Stimulated activated CD4-positive, alpha-beta T cell treated with anti-CD3 and anti-CD28 coated beads, Interleukin-12 subunit alpha, Interleukin-12 subunit beta, amount 100 ng/mL, for 48 hours (primary cell): ENCODE measurements around the gene PCSK4.

Experiments
- DNase-seq, 3 donors: peaks; one replicate each; pipeline ENCODE4 v3.0.0-alpha.2; 2020; ENCODE audit warnings: low read depth in 2 of 3, low spot score in 1 of 3

The PCSK4 gene

DNA sequence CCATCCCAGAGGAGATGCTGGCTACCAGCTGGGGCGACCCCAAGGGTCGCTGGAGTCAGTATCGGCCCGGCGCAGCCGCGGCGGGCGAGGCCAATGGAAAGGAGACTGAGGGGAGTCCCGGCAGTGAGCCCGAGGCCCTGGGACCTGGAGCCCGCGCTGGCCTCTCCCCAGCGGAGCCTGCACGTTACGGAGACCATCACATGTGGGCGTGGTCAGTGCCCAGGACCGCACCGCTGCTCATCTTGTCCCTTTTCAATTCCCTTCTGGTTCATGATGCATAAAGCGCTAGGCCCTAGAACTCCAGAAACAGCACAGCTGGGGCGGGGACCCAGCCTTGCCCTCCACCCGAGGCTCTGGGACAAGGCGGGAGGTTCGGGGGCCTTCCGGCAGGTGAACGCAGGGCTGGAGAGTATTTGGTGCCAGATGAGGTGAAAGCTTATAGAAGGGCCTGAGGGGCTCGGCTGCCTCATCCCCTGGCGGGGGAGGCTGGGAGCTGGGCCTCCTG lies 19.1 kb downstream of the PCSK4 start:
- no peak for DNase-seq

DNA sequence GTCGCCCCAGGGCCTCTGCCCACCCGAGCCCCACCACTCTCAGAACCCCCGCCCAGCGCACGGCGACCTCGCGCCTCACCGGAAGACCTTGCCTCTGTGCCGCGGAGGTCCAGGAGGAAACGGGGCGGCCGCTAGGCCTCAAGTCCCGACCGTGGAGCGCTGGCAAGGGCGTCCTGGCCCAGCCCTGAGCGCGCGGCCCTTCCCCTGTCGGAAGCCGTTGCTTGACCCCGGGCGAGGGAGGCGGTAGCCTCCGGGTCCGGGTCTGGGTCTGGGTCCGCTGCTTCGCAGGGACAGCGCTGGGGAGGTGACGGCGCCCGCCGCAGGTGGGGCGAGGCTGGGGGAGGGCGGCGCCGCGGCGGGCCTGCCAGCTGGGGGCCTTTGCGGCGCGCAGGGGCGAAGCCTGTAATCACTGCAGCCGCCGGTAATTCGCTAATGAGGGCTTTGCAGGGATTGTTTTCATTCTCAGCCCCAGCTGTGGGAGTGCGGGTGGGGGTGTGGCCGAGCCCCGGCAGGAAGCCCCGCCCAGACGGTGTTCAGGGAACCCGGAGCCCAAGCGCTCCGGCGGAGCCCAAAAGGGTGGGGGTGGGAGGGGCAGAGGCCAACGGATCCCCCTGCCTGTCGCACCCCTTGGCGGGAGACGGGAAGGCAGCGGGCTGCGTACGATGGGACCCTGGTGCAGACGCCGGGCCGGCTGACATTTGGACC lies 19.7 kb downstream of the PCSK4 start:
- DNase-seq, result peak; percentile 31 to 69 (median 58)

DNA sequence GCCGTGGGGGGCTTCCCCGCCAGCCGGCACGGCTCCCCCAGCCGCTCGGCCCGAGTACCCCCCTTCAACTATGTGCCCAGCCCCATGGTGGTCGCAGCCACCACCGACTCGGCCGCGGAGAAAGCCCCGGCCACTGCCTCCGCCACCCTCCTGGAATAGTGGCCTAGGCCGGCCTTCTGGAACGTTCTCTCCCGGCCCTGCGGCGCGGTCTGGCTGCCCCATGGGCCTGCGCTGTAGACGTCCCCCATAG lies 20.2 kb downstream of the PCSK4 start:
- no peak for DNase-seq

DNA sequence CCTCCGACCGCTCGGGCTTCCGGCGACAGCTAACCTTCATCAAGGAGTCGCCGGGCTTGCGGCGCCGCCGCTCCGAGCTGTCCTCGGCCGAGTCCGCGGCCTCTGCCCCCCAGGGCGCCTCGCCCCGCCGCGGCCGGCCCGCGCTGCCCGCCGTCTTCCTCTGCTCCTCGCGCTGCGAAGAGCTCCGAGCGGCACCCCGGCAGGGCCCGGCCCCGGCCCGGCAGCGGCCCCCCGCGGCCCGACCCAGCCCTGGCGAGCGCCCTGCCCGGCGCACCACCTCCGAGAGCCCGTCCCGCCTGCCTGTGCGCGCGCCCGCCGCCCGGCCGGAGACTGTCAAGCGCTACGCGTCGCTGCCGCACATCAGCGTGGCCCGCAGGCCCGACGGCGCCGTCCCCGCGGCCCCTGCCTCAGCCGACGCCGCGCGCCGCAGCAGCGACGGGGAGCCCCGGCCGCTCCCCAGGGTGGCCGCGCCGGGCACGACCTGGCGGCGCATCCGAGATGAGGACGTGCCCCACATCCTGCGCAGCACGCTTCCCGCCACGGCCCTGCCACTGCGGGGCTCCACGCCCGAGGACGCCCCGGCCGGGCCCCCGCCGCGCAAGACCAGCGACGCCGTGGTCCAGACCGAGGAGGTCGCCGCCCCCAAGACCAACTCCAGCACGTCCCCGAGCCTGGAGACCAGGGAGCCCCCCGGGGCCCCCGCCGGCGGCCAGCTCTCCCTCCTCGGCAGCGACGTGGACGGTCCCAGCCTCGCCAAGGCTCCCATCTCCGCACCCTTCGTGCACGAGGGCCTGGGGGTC lies 20.7 kb downstream of the PCSK4 start:
- DNase-seq, result no peak

DNA sequence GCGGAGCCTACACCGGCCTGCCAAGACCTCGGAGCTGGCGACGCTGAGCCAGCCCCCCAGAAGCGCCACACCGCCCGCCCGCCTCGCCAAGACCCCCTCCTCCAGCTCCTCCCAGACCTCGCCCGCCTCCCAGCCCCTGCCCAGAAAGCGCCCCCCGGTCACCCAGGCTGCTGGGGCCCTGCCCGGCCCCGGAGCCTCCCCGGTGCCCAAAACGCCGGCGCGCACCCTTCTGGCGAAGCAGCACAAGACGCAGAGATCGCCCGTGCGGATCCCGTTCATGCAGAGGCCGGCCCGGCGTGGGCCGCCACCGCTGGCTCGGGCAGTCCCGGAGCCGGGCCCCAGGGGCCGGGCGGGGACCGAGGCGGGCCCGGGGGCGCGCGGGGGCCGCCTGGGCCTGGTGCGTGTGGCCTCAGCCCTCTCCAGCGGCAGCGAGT lies 21.3 kb downstream of the PCSK4 start:
- DNase-seq, result no peak

DNA sequence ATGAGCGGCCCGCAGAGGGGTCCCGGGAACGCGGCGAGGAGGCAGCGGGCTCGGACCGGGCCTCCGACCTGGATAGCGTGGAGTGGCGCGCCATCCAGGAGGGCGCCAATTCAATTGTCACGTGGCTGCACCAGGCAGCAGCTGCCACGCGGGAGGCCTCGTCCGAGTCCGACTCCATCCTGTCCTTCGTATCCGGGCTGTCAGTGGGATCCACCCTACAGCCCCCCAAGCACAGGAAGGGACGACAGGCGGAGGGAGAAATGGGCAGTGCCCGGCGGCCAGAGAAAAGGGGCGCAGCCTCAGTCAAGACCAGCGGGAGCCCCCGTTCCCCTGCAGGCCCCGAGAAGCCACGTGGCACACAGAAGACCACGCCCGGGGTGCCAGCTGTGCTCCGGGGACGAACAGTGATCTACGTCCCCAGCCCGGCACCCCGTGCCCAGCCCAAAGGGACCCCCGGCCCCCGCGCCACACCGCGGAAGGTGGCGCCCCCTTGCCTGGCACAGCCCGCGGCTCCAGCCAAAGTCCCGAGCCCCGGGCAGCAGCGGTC lies 21.8 kb downstream of the PCSK4 start:
- no peak for DNase-seq

DNA sequence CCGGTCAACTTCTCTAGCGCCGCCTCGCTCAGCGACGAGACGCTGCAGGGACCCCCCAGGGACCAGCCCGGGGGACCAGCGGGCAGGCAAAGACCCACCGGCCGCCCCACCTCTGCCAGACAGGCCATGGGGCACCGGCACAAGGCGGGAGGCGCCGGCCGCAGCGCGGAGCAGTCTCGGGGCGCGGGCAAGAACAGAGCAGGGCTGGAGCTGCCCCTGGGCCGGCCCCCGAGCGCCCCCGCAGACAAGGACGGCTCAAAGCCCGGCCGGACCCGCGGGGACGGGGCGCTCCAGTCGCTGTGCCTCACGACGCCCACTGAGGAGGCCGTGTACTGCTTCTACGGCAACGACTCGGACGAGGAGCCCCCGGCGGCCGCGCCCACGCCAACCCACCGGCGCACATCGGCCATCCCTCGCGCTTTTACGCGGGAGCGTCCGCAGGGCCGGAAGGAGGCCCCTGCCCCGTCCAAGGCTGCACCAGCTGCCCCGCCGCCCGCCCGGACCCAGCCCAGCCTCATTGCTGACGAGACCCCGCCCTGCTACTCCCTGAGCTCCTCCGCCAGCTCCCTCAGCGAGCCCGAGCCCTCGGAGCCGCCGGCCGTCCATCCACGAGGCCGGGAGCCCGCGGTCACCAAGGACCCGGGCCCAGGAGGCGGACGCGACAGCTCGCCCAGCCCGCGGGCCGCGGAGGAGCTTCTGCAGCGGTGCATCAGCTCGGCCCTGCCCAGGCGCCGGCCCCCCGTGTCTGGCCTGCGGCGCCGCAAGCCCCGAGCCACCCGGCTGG lies 22.5 kb downstream of the PCSK4 start:
- no peak for DNase-seq

DNA sequence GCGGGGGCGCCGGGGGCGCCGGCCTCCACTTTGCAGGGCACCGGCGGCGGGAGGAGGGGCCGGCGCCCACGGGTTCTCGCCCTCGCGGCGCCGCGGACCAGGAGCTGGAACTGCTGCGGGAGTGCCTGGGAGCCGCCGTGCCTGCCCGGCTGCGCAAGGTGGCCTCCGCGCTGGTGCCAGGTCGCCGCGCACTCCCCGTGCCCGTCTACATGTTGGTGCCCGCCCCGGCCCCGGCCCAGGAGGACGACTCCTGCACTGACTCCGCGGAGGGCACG lies 23.0 kb downstream of the PCSK4 start:
- no peak for DNase-seq

DNA sequence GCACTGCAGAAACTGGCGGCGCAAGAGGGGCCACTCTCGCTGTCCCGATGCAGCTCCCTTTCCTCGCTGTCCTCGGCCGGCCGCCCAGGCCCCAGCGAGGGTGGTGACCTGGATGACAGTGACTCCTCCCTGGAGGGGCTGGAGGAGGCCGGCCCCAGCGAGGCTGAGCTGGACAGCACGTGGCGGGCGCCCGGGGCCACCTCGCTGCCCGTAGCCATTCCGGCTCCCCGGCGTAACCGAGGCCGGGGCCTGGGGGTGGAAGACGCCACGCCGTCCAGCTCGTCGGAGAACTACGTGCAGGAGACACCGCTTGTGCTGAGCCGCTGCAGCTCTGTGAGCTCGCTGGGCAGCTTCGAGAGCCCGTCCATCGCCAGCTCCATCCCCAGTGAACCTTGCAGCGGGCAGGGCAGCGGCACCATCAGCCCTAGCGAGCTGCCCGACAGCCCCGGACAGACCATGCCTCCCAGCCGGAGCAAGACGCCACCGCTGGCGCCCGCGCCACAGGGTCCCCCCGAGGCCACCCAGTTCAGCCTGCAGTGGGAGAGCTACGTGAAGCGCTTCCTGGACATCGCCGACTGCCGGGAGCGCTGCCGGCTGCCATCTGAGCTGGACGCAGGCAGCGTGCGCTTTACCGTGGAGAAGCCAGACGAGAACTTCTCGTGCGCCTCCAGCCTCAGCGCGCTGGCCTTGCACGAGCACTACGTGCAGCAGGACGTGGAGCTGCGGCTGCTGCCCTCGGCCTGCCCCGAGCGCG lies 23.5 kb downstream of the PCSK4 start:
- no peak for DNase-seq

DNA sequence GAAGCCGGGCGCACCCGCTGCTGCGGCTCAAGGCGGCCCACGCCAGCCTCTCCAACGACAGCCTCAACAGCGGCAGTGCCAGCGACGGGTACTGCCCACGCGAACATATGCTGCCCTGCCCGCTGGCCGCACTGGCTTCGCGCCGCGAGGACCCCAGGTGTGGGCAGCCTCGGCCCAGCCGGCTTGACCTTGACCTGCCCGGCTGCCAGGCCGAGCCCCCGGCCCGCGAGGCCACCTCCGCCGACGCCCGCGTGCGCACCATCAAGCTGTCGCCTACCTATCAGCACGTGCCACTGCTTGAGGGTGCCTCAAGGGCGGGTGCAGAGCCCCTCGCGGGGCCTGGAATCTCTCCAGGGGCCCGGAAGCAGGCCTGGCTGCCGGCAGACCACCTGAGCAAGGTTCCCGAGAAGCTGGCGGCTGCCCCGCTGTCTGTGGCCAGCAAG lies 24.1 kb downstream of the PCSK4 start:
- no peak for DNase-seq

DNA sequence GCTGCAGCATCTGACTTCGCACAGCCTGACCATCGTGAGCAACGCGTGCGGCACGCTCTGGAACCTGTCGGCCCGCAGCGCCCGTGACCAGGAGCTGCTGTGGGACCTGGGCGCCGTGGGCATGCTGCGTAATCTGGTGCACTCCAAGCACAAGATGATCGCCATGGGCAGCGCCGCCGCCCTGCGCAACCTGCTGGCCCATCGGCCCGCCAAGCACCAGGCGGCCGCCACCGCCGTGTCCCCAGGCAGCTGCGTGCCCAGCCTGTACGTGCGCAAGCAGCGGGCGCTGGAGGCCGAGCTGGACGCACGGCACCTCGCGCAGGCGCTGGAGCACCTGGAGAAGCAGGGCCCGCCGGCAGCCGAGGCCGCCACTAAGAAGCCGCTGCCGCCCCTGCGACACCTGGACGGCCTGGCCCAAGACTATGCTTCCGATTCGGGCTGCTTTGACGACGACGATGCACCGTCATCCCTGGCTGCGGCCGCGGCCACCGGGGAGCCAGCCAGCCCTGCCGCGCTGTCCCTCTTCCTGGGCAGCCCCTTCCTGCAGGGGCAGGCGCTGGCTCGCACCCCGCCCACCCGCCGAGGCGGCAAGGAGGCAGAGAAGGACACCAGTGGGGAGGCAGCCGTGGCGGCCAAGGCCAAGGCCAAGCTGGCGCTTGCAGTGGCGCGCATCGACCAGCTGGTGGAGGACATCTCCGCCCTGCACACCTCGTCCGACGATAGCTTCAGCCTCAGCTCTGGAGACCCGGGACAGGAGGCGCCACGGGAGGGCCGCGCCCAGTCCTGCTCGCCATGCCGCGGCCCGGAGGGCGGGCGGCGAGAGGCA lies 24.7 kb downstream of the PCSK4 start:
- DNase-seq, result no peak

DNA sequence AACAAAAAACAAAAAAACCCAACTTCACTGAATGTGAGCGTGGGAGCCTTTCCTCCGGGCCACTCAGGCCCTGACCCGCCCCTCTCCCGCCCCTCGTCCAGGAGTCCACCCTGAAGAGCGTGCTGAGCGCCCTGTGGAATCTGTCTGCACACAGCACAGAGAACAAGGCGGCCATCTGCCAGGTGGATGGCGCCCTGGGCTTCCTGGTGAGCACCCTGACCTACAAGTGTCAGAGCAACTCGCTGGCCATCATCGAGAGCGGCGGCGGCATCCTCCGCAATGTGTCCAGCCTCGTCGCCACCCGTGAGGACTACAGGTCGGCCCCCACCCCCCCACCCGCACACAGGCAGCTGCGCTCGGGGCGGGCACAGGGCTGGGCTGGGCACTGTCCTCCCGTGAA lies 28.3 kb downstream of the PCSK4 start:
- no peak for DNase-seq

DNA sequence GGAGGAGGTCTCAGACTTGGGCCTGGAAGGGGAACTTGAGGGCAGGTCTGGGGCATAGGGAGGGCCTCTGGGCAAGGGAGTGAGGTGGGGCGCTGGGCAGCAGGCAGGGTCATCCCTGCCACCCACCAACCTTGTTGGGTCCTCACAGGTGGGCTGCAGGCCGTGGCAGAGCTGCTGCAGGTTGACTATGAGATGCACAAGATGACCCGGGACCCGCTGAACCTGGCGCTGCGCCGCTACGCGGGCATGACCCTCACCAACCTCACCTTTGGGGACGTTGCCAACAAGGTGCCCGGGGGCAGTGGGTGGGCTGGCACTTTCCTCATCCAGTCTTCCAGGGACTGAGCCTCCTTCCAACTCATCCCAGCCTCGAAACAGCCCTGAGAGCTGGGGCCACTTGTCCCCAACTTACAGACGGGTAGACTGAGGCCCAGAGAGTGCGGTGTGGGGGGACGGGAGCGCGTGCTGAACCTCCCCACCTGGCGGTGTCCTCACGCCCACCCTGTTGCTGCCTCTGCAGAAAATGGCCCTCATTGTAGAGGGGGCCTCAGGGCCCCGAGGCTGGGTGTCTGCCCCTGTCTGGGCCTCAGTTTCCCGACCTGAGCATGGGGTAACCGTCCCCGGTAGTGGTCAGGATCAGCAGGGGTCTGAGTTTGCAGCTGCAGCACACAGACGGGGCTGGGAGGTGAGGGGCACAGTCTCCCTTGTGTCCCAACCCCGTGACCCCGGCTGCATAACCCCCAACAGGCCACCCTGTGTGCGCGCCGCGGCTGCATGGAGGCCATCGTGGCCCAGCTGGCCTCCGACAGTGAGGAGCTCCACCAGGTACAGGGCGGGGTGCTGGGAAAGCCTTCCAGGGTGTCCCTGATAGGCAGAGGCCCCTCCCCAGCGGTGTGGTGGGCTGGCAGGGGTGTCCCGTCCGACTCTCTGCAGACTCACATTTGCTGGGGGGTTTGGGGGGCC lies 29.8 kb downstream of the PCSK4 start:
- no peak for DNase-seq

DNA sequence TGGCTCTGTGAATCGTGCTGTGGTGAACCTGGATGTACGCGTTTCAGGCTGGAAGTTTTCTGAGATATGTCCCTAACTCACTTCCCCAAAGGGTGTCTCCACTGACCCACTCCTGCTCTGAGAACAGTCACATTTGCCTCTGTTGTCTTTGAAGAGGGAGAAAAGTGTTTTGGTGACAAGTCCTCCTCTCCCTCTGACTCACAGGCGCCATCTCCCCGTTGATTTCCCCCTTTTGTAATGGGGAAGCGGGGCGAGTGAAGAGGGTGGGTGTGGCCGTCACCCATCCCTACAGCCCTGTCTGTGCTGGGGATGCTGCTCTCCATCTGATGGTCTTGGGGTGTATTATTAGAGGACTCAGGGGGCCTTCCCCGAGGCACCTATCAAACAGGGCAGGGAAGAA lies 30.7 kb downstream of the PCSK4 start:
- no peak for DNase-seq

DNA sequence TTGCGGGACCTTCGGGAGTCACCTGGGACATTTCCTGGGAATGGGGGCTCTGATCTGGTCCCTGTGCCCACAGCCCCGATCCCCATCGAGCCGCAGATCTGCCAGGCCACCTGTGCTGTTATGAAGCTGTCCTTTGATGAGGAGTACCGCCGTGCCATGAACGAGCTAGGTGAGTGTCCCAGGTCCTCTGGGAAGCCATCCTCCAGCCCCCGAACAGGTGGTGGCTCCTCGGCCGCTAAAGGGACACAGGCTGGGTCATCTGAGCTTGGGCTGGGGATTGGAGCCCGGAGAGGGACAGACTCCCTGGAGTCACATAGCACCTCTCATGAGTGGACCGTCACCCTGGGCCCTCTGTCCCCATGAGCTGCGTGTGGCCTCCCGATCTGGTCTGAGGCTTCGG lies 32.3 kb downstream of the PCSK4 start:
- no peak for DNase-seq

DNA sequence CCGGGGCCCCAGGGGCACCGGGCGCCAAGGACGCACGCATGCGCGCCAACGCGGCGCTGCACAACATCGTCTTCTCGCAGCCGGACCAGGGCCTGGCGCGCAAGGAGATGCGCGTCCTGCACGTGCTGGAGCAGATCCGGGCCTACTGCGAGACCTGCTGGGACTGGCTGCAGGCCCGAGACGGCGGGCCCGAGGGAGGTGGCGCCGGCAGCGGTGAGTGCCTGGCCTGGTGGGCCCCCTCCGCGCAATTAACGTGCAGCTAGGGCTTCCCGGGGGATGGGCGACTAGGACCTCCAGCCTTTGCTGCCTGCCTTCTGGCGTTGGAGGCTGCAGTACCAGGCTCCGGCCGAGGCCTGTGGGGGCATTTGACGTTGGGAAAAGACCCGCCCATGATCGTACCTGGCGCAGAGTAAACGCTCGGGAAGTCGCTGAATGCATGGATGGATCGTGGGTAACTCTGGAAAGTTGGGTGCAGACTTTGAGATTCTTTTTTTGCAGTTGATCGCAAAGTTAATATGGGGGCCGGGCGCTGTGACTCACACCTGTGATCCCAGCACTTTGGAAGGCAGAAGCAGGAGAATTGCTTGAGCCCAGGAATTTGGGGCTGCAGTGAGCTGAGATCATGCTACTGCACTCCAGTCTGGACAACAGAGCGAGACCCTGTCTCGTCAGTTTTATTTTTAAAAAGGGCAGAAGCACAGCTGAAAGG lies 33.0 kb downstream of the PCSK4 start:
- DNase-seq, result no peak

DNA sequence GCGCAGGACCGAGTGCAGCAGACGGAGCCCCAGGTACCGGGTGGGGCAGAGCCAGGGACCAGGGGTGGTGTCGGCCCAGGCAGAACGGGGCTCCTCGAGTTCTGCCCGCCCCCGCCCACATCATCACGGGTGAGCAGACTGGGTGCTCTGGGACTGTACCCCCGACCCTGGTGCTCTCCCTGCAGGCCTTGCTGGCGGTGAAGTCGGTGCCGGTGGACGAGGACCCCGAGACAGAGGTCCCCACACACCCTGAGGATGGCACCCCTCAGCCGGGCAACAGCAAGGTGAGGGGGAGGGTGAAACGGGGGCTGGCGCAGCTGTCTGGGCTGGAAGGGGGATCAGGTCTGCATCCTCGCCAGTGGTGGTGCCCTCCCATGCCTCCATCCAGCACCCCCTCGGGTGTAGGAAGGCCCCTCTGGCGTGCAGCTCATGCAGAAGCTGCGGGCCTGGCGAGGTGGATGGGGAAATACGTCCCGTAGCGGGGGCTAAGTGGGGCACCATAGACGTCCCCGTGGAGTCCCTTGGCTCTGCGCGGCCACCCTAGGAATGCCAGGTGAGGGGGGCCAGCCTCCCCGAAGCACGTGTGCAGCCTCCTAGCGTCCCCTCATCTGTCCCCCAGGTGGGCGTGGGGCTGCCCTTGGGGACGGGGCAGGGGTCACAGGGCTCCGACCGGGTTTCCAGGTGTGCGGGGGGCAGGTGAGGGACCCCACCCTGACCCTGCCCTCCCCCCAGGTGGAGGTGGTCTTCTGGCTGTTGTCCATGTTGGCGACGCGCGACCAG lies 33.8 kb downstream of the PCSK4 start:
- DNase-seq, result no peak
